Spleen (tissue), 11 donors: Measurements from ENCODE around the gene HUS1. TPM values are rescaled to one million over a fixed set of nuclear protein-coding genes. Genes with fewer than 3 reads are reported as not detected.

Experiments used
- DNase-seq: peaks from one replicate; pipeline ENCODE4 v3.0.0-alpha.2; 2020
- H3K27ac ChIP-seq, 8 donors: fragments of 200-600 bp; sonication (generic) in 7 of 8; 1 replicate in 4 of 8; 2 replicates in 4 of 8; pipeline versions ENCODE4 v1.5.0 to v1.8.0; 2016 to 2021; ENCODE audit warnings: inconsistent platforms in 4 of 8, mild to moderate bottlenecking in 4 of 8, moderate library complexity in 1 of 8
- H3K27me3 ChIP-seq, 7 donors: fragments of 200-600 bp; sonication (generic) in 6 of 7; replicated peaks in 1 of 7; 1 replicate in 4 of 7; 2 replicates in 3 of 7; pipeline versions ENCODE4 v1.5.0 to v1.8.0; 2016 to 2021; ENCODE audit warnings: inconsistent platforms in 3 of 7, mild to moderate bottlenecking in 1 of 7
- H3K36me3 ChIP-seq, 6 donors: fragments of 200-600 bp; sonication (generic) in 5 of 6; 1 replicate in 4 of 6; 2 replicates in 2 of 6; pipeline versions ENCODE4 v1.5.0 to v1.8.0; 2016 to 2021; ENCODE audit warnings: inconsistent platforms in 2 of 6
- H3K4me1 ChIP-seq, 6 donors: fragments of 200-600 bp; sonication (generic) in 5 of 6; 1 replicate in 3 of 6; 2 replicates in 3 of 6; pipeline versions ENCODE4 v1.5.0 to v1.8.0; 2016 to 2021; ENCODE audit warnings: inconsistent platforms in 3 of 6
- H3K4me3 ChIP-seq, 8 donors: fragments of 200-600 bp; sonication (generic) in 7 of 8; 1 replicate in 4 of 8; 2 replicates in 4 of 8; pipeline versions ENCODE4 v1.5.0 to v1.8.0; 2016 to 2021; ENCODE audit warnings: inconsistent platforms in 4 of 8, mild to moderate bottlenecking in 4 of 8, moderate library complexity in 2 of 8
- H3K9me3 ChIP-seq, 8 donors: fragments of 200-600 bp; sonication (generic) in 7 of 8; 1 replicate in 4 of 8; 2 replicates in 4 of 8; pipeline versions ENCODE4 v1.5.0 to v1.8.0; 2016 to 2021; ENCODE audit warnings: inconsistent platforms in 4 of 8
- CTCF ChIP-seq, 11 experiments: fragments of 200-600 bp in 7 of 11; fragments of 450-650 bp in 4 of 11; sonication (generic) in 4 of 11; IDR thresholded peaks in 8 of 11; conservative IDR thresholded peaks in 3 of 11; 1 replicate in 7 of 11; 2 replicates in 4 of 11; pipeline versions ENCODE4 v1.4.0 to v1.8.0; 2016 to 2021; ENCODE audit warnings: antibody characterized with exemption in 11 of 11, inconsistent platforms in 4 of 11, mild to moderate bottlenecking in 1 of 11
- POLR2A ChIP-seq, 3 donors: fragments of 450-650 bp; IDR thresholded peaks; one replicate each; pipeline ENCODE4 v1.5.1; 2017; ENCODE audit warnings: antibody characterized with exemption in 3 of 3, mild to moderate bottlenecking in 1 of 3
- POLR2AphosphoS5 ChIP-seq, 3 donors: sonication (generic); formaldehyde crosslinking; IDR thresholded peaks; one replicate each; pipeline ENCODE4 v1.5.1; 2017; ENCODE audit warnings: antibody characterized with exemption in 3 of 3
- WGBS, 5 donors: extraction: QIAGEN DNeasy Blood & Tissue Kit in 3 of 5; methylation state at CpG; one replicate each; pipeline versions ENCODE4 v1.1.5 to v1.1.7; 2013 to 2018; 5-methylcytosine and 5-hydroxymethylcytosine counted together
- intact Hi-C: fragments of 100-400 bp; cut with DNase I; formaldehyde crosslinking; loops from one replicate; pipeline ENCODE4 v1.15.0; 2023; ENCODE audit warnings: low total_unique reads
- polyA plus RNA-seq, 3 donors: library from polyadenylated mRNA; stranded (reverse); fragments of 200-250 nt; gene quantifications; one replicate each; pipeline ENCODE4 v1.2.1, GENCODE V29; 2013
- total RNA-seq, 7 donors: library from RNA; depleted of rRNA in 3 of 7; stranded (reverse); fragments of >200 nt in 3 of 7; fragmentation: NEBNext Ultra II Directional in 4 of 7; extraction: Animal tissue kit (Norgen Biotek cat#: 25700) in 4 of 7; gene quantifications; one replicate each; pipeline versions ENCODE4 v1.1.0 to v1.2.1, GENCODE V29; 2016 to 2021
- donor health status: healthy with polysubstance abuse.
- donor health status: DM: no; HTN: no; CAD: no; lungs with moderate emphysema.
- donor health status: DM: no; HTN: no; CAD: no.
- donor health status: Bipolar disorder and iron deficiency.
- donor health status: healthy.
- donor health status: DM: no; HTN: no; CAD: no.
- donor health status: DM: yes; HTN: yes; CAD: no.

The HUS1 gene
- total and polyA plus RNA-seq, 10 donors = 4.8 to 74.2 (median 33.2) TPM

GRCh38 chr7:47952224-47952623 lies 27.2 kb downstream of the HUS1 start:
- Histone ChIP-seq H3K27me3 (no peaks in the 10 kb centered on the region), H3K36me3 (peaks cover 0 to 38% (median 22%) of the 10 kb centered on the region in 6 donors), H3K9me3 (no peaks in the 10 kb centered on the region), H3K4me3 (no peak overlapping the region), H3K4me1 (peaks cover 0 to 8% (median 2%) of the 10 kb centered on the region in 6 donors), H3K27ac (no peak overlapping the region)
- intact Hi-C loops = no loop called here
- no peak for TF ChIP-seq POLR2A (IDR thresholded peaks at IDR 0.05)
- TF ChIP-seq POLR2AphosphoS5 (IDR thresholded peaks at IDR 0.05) = no peak
- TF ChIP-seq CTCF (IDR thresholded peaks at IDR 0.05 in 8 of 11, conservative IDR thresholded peaks at IDR 0.05 in 3 of 11) = no peak
- WGBS, 5 donors = 89 to 95% (median 95%) methylated on average over 4 of the region's 4 CpGs
- DNase-seq = no peak

GRCh38 chr7:47951374-47951773 lies 28.0 kb downstream of the HUS1 start:
- Histone ChIP-seq H3K9me3 (no peaks in the 10 kb centered on the region), H3K36me3 (peaks cover 0 to 29% (median 21%) of the 10 kb centered on the region in 6 donors), H3K27me3 (no peaks in the 10 kb centered on the region), H3K4me1 (peaks cover 0 to 8% (median 2%) of the 10 kb centered on the region in 6 donors), H3K4me3 (no peak overlapping the region), H3K27ac (no peak overlapping the region)
- intact Hi-C loops = no loop called here
- DNase-seq = no peak
- TF ChIP-seq CTCF (IDR thresholded peaks at IDR 0.05 in 8 of 11, conservative IDR thresholded peaks at IDR 0.05 in 3 of 11) (no peak), POLR2A (IDR thresholded peaks at IDR 0.05) (no peak), POLR2AphosphoS5 (IDR thresholded peaks at IDR 0.05) (no peak)

GRCh38 chr7:47950714-47951113 lies 28.7 kb downstream of the HUS1 start:
- Histone ChIP-seq H3K9me3 (no peaks in the 10 kb centered on the region), H3K36me3 (peaks cover 0 to 22% (median 15%) of the 10 kb centered on the region in 6 donors), H3K4me3 (no peak overlapping the region), H3K27me3 (no peaks in the 10 kb centered on the region), H3K4me1 (peaks cover 0 to 9% (median 3%) of the 10 kb centered on the region in 6 donors), H3K27ac (no peak overlapping the region)
- 66 to 77% (median 72%) methylated on average over 11 of the region's 11 CpGs for WGBS, 5 donors
- TF ChIP-seq CTCF (IDR thresholded peaks at IDR 0.05 in 8 of 11, conservative IDR thresholded peaks at IDR 0.05 in 3 of 11) (no peak), POLR2AphosphoS5 (IDR thresholded peaks at IDR 0.05) (peak in 1 of 3 donors; percentile 63), POLR2A (IDR thresholded peaks at IDR 0.05) (no peak)
- intact Hi-C loops = no loop called here
- no peak for DNase-seq

GRCh38 chr7:47949703-47950102 lies 29.7 kb downstream of the HUS1 start:
- no peak for DNase-seq
- WGBS, 5 donors = 87 to 93% (median 90%) methylated on average over 4 of the region's 4 CpGs
- intact Hi-C loops = loop anchor here (5.0 kb wide), 1 partner anchor 163 kb away; no protein-coding TSS in a partner anchor

More at GRCh38 chr7:47949703-47950102, 29.7 kb downstream of the HUS1 start:
- no peak overlapping the region for H3K27ac ChIP-seq
- no peaks in the 10 kb centered on the region for H3K27me3 ChIP-seq
- H3K36me3 ChIP-seq = peaks cover 0 to 12% (median 8%) of the 10 kb centered on the region in 6 donors
- no peak for TF ChIP-seq POLR2AphosphoS5 (IDR thresholded peaks at IDR 0.05)
- TF ChIP-seq POLR2A (IDR thresholded peaks at IDR 0.05) = no peak
- TF ChIP-seq CTCF (IDR thresholded peaks at IDR 0.05 in 8 of 11, conservative IDR thresholded peaks at IDR 0.05 in 3 of 11) = no peak
- H3K4me3 ChIP-seq = no peak overlapping the region
- H3K4me1 ChIP-seq = peaks cover 0 to 20% (median 9%) of the 10 kb centered on the region in 6 donors
- no peaks in the 10 kb centered on the region for H3K9me3 ChIP-seq
